Naive thymus-derived CD4-positive, alpha-beta T cell (primary cell): ENCODE data around the gene TTC32. TPM values are rescaled to one million over a fixed set of nuclear protein-coding genes. Genes with fewer than 3 reads are reported as not detected.

Experiments used
- ATAC-seq: fragments of 150-1000 bp; cut with Tn5 transposase; 2 replicates; pipeline ENCODE4 v1.10.0; 2021; ENCODE audit warnings: mild to moderate bottlenecking, moderate library complexity
- CTCF ChIA-PET: fragments of 350-600 bp; sonication (Branson Sonifier 250); formaldehyde crosslinking; loops from one replicate; lab custom pipeline; 2021; ENCODE audit warnings: antibody characterized with exemption; lab: Charles Lee
- POLR2A ChIA-PET: fragments of 350-600 bp; sonication (Branson Sonifier 250); formaldehyde crosslinking; loops from one replicate; lab custom pipeline; 2021; ENCODE audit warnings: antibody characterized with exemption, inconsistent platforms; lab: Charles Lee
- DNase-seq, 9 donors: peaks; one replicate each; pipeline versions ENCODE4 v3.0.0 to v3.0.0-alpha.2; 2020 to 2022; ENCODE audit warnings: mixed read lengths in 1 of 9
- H3K27ac ChIP-seq: one replicate; pipeline ENCODE4 v1.7.0; 2013; ENCODE audit warnings: mild to moderate bottlenecking, low read depth, low read length, moderate library complexity
- H3K27me3 ChIP-seq, 2 donors: one replicate each; pipeline ENCODE4 v1.7.0; 2013; ENCODE audit warnings: low read length in 2 of 2, mild to moderate bottlenecking in 2 of 2, moderate library complexity in 2 of 2; ENCODE audit not compliant: control insufficient read depth in 2 of 2, insufficient read depth in 2 of 2
- H3K36me3 ChIP-seq, 3 experiments: 1 replicate in 2 of 3; 2 replicates in 1 of 3; pipeline ENCODE4 v1.7.0; 2013; ENCODE audit warnings: low read length in 3 of 3, mild to moderate bottlenecking in 3 of 3, moderate library complexity in 1 of 3; ENCODE audit not compliant: insufficient read depth in 3 of 3, control insufficient read depth in 2 of 3
- H3K4me1 ChIP-seq, 2 donors: one replicate each; pipeline ENCODE4 v1.7.0; 2013; ENCODE audit warnings: low read length in 2 of 2, mild to moderate bottlenecking in 2 of 2, moderate library complexity in 1 of 2; ENCODE audit not compliant: control insufficient read depth in 2 of 2, insufficient read depth in 2 of 2
- H3K4me3 ChIP-seq: 2 replicates; pipeline ENCODE4 v1.7.0; 2013; ENCODE audit warnings: mild to moderate bottlenecking, low read length
- H3K9me3 ChIP-seq, 3 experiments: 1 replicate in 2 of 3; 2 replicates in 1 of 3; pipeline ENCODE4 v1.7.0; 2013; ENCODE audit warnings: low read length in 3 of 3; ENCODE audit not compliant: control insufficient read depth in 2 of 3
- H3K27ac Mint-ChIP-seq, 9 donors: one replicate each; pipeline ENCODE4 v1.8.0; 2020 to 2022; ENCODE audit warnings: mixed read lengths in 9 of 9, mild to moderate bottlenecking in 8 of 9, moderate library complexity in 5 of 9, inconsistent platforms in 2 of 9
- H3K27me3 Mint-ChIP-seq, 5 donors: one replicate each; pipeline ENCODE4 v1.8.0; 2021 to 2022; ENCODE audit warnings: mixed read lengths in 5 of 5, mild to moderate bottlenecking in 1 of 5
- H3K36me3 Mint-ChIP-seq, 5 donors: one replicate each; pipeline ENCODE4 v1.8.0; 2020 to 2022; ENCODE audit warnings: mixed read lengths in 5 of 5, mild to moderate bottlenecking in 3 of 5, inconsistent platforms in 1 of 5
- H3K4me1 Mint-ChIP-seq, 7 donors: one replicate each; pipeline ENCODE4 v1.8.0; 2020 to 2022; ENCODE audit warnings: mixed read lengths in 7 of 7, mild to moderate bottlenecking in 3 of 7, inconsistent platforms in 1 of 7
- H3K4me3 Mint-ChIP-seq, 10 donors: one replicate each; pipeline ENCODE4 v1.8.0; 2020 to 2022; ENCODE audit warnings: mild to moderate bottlenecking in 10 of 10, mixed read lengths in 10 of 10, moderate library complexity in 6 of 10, inconsistent platforms in 2 of 10
- H3K9me3 Mint-ChIP-seq, 11 donors: one replicate each; pipeline ENCODE4 v1.8.0; 2020 to 2022; ENCODE audit warnings: mixed read lengths in 11 of 11, mild to moderate bottlenecking in 4 of 11, inconsistent platforms in 1 of 11, moderate library complexity in 1 of 11
- intact Hi-C, 2 donors: fragments of 100-400 bp; cut with micrococcal nuclease; formaldehyde crosslinking; loops; one replicate each; pipeline ENCODE4 v1.15.1; 2023
- polyA plus RNA-seq, 2 donors: library from polyadenylated mRNA; unstranded; fragments of 300-500 nt; fragmentation: Illumina TruSeq; gene quantifications; one replicate each; pipeline ENCODE4 v1.2.3, GENCODE V29; 2021
- total RNA-seq, 6 experiments: library from RNA in 5 of 6; stranded (reverse) in 5 of 6; gene quantifications; 1 replicate in 5 of 6; 2 replicates in 1 of 6; pipeline ENCODE4 v1.2.3 and lab custom pipeline; 2021 to 2026

TTC32 gene
- total and polyA plus RNA-seq, 7 experiments from 2014 or later, result 23.1 to 58.0 (median 42.7) TPM

- H3K36me3 Mint-ChIP-seq, result no peaks in the 10 kb centered on the region
- Histone ChIP-seq H3K4me3 (no peak overlapping the region), H3K9me3 (no peaks in the 10 kb centered on the region), H3K4me1 (no peaks in the 10 kb centered on the region), H3K27ac (no peak overlapping the region), H3K27me3 (no peaks in the 10 kb centered on the region), H3K36me3 (no peaks in the 10 kb centered on the region)
- no peaks in the 10 kb centered on the region for H3K4me1 Mint-ChIP-seq
- no peak for DNase-seq
- intact Hi-C loops, result no loop called here
- H3K4me3 Mint-ChIP-seq, result no peak overlapping the region
- ATAC-seq, result no peak
- H3K9me3 Mint-ChIP-seq, result peaks cover 0 to 5% (median 2%) of the 10 kb centered on the region in 11 donors
- POLR2A ChIA-PET, result no interaction called here
- H3K27ac Mint-ChIP-seq, result no peak overlapping the region
- CTCF ChIA-PET, result no interaction called here
- peaks cover 0 to 4% (median 0%) of the 10 kb centered on the region in 5 donors for H3K27me3 Mint-ChIP-seq
These were observed 50.6 kb downstream of the TTC32 start for GRCh38 chr2:19851116-19851695.

DNA sequence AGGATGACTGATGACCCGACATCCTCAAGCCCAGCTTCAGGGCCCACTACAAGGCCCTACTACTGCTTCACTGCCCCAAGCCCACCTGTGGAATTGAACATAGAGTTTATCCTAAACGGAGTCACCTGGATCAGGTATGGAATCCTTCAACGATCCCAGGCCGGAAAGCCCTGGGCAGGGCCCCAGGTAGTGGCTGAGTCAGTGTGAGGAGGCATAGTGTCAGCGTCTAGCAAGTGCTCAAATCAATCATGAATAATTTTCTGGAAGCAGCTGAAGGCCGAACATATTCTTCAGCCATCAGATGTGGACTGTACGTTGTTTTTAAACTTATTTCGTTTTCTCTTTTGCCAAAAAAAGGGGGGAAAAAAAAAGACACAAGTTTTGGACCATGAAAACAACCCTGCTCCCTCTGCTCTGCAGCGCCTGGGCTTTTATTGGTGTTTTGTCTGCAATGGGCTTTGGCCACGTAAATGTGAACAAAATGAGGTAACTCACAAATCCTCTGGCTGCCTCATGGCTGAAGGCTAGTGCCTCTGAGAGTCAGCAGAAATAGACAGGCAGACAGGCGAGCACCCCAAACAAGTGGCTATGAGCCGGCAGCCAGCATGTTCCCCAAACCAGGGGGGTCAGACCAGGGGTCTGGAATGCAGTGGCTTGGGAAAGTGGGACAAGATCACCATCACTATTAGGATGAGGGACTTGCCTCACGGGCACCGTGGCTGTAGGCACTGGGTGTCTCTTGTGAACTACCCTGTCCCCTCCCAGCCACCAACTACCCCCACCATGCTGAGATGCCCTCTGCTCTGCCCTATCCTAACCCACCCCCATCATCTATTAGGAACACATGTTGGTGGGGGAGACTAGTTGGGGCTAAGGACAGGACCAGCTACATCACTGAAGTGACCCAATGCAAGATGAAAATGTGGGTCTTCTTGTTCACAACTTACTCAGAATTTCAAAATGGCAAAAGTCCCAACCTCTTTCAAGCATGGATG is 51.4 kb downstream of the TTC32 start:
- no peaks in the 10 kb centered on the region for H3K36me3 Mint-ChIP-seq

GRCh38 chr2:19848952-19849351 is 52.8 kb downstream of the TTC32 start:
- no peak for ATAC-seq
- Histone ChIP-seq H3K4me1 (no peaks in the 10 kb centered on the region), H3K27me3 (no peaks in the 10 kb centered on the region), H3K36me3 (no peaks in the 10 kb centered on the region), H3K9me3 (no peaks in the 10 kb centered on the region), H3K27ac (no peak overlapping the region), H3K4me3 (no peak overlapping the region)
- no peaks in the 10 kb centered on the region for H3K36me3 Mint-ChIP-seq
- no peak overlapping the region for H3K27ac Mint-ChIP-seq
- intact Hi-C loops, result no loop called here
- H3K4me3 Mint-ChIP-seq, result no peak overlapping the region
- ChIA-PET POLR2A (no interaction called here), CTCF (no interaction called here)
- peaks cover 0 to 13% (median 5%) of the 10 kb centered on the region in 5 donors for H3K27me3 Mint-ChIP-seq
- no peak for DNase-seq
- peaks cover 0 to 6% (median 2%) of the 10 kb centered on the region in 11 donors for H3K9me3 Mint-ChIP-seq
- no peaks in the 10 kb centered on the region for H3K4me1 Mint-ChIP-seq

More for the DNA sequence above, 51.4 kb downstream of the TTC32 start:
- no peak for DNase-seq
- Mint-ChIP-seq H3K4me1 (no peaks in the 10 kb centered on the region), H3K4me3 (no peak overlapping the region), H3K9me3 (peaks cover 0 to 6% (median 2%) of the 10 kb centered on the region in 11 donors), H3K27me3 (peaks cover 0 to 4% (median 0%) of the 10 kb centered on the region in 5 donors), H3K27ac (no peak overlapping the region)
- Histone ChIP-seq H3K27ac (no peak overlapping the region), H3K27me3 (no peaks in the 10 kb centered on the region), H3K9me3 (no peaks in the 10 kb centered on the region), H3K36me3 (no peaks in the 10 kb centered on the region), H3K4me3 (no peak overlapping the region), H3K4me1 (no peaks in the 10 kb centered on the region)
- no peak for ATAC-seq
- intact Hi-C loops, result no loop called here
- ChIA-PET POLR2A (no interaction called here), CTCF (no interaction called here)

DNA sequence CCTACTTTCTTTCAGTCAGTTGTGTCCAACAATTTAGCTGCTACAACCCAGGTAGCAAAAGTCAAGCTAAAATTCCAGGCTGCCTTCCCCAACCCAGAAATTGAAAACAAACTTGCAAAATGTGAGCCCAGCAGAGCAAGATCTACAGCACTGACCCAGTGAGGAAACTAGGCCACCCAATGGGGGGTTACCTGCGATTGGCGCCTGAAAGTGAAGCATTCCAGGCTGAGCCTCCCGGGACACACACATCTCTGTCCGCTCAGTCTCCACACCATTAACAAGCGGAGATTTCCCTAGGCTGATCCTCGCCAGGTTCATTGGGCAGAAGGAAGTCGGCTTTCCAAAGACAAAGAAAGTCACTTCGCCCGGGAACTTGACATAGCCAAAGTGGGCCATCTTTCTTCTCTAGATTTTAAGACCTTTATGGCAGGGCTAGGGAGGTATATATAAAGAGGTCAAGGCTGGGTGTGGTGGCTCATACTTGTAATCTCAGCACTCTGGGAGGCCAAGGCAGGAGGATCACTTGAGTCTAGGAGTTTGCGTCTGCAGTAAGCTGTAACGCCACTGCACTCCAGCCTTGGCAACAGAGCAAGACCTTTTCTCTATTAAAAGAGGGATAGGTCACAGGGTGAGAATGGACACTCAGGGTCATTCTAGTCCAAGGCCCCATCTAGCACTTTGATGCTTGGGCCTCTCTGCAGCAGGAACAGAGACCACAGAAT is 53.6 kb downstream of the TTC32 start:
- Mint-ChIP-seq H3K27ac (no peak overlapping the region), H3K36me3 (no peaks in the 10 kb centered on the region), H3K27me3 (peaks cover 2 to 17% (median 5%) of the 10 kb centered on the region in 5 donors), H3K4me1 (no peaks in the 10 kb centered on the region), H3K4me3 (no peak overlapping the region), H3K9me3 (peaks cover 0 to 6% (median 2%) of the 10 kb centered on the region in 11 donors)
- Histone ChIP-seq H3K4me1 (no peaks in the 10 kb centered on the region), H3K36me3 (no peaks in the 10 kb centered on the region), H3K4me3 (no peak overlapping the region), H3K27ac (no peak overlapping the region), H3K9me3 (no peaks in the 10 kb centered on the region), H3K27me3 (no peaks in the 10 kb centered on the region)
- ChIA-PET CTCF (no interaction called here), POLR2A (no interaction called here)
- no peak for ATAC-seq
- DNase-seq, result no peak
- intact Hi-C loops, result no loop called here

DNA sequence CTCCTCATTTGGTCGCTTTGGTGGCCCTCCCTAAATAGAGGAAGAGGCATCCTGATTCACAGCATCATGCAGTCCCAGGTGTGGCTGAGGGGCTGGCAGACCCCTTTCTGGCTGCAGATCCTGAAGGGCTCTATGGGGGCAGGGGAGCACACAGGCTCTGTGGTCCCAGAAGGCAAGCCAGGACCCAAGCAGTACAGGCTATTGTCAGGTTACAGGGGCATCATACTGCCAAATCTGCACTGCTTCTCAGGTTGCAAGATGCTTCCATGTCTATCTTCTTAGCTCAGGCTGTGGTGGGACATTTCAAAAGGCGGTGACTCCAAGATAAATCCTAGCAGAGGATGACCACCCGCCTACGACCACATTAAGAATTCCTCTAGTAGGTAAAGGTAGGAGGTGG is 54.3 kb downstream of the TTC32 start:
- intact Hi-C loops, result no loop called here
- Mint-ChIP-seq H3K27ac (no peak overlapping the region), H3K36me3 (no peaks in the 10 kb centered on the region), H3K27me3 (peaks cover 2 to 17% (median 5%) of the 10 kb centered on the region in 5 donors), H3K4me3 (no peak overlapping the region), H3K9me3 (peaks cover 0 to 6% (median 2%) of the 10 kb centered on the region in 11 donors), H3K4me1 (no peaks in the 10 kb centered on the region)
- H3K27ac ChIP-seq, result no peak overlapping the region
- ATAC-seq (no peak), DNase-seq (no peak)
- H3K9me3 ChIP-seq, result no peaks in the 10 kb centered on the region
- POLR2A ChIA-PET, result no interaction called here
- no peak overlapping the region for H3K4me3 ChIP-seq
- H3K36me3 ChIP-seq, result no peaks in the 10 kb centered on the region
- H3K4me1 ChIP-seq, result no peaks in the 10 kb centered on the region
- no peaks in the 10 kb centered on the region for H3K27me3 ChIP-seq
- CTCF ChIA-PET, result no interaction called here
